HG03066 (cell line): ENCODE measurements around the gene ANKMY2.
A peak's percentile ranks its signal among the peaks of the same experiment; 100 is the strongest.

Experiments used
- ATAC-seq: cut with Tn5 transposase; IDR thresholded peaks from one replicate; pipeline ENCODE4 v1.9.1; 2021; ENCODE audit warnings: low read depth; ENCODE audit not compliant: unreplicated experiment

ANKMY2 gene

DNA sequence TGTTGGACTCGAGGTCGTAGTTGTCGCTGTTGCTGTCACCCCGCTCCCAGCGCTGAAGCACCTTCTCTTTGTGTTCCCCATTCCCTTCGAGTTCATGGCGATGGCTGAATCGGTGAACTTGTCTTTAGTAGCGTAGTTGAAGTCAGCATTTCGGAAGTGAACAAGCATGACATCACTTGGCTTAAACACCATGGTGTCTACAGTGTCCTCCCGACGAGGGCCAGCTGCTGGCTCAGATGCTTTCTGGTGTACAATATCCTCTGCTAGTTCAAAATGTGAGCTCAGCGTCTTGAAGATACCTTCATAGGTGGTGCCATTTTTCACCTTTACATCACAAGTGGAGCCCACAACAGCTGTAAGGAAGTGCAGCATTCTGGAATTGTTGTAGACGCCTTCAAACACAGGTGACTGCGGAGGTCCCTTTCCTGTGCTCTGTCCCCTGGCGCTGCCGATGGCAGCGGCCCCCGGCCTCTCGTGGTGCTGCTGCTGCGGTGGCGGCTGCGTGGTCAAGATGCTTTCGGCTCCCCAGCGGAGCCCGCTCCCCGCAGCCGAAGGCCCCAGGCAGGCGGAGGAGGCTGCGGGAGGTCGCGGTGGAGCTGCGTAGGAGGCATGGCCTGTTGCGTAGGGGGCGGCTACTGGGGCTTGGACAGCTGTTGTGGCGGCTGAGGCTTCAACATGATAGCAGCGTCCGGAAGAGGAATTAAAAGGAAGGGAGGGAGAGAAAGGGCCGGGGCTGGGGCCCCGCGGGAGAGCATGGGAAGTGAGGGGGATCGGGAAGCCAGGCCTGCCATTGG is 59.3 kb downstream of the ANKMY2 start:
- no peak for ATAC-seq

DNA sequence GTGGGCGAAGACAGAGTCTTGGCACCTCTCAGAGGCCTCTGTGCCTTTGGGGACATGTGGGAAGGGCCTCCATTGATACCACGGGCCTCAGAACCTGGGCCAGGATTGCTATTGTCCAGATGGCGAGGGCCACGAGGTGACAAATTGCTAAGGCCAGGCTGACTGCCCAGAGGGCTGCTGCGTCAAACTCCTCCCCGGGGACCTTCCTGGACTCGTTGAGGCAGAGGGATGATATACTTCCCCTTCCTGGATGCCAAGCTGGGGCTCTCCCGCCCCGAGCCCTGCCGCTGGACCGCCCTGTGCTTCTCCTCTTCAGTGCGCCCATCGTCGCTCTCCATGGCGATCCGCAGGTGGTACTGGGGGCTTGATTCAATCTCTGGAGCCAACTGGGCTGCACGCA is 60.0 kb downstream of the ANKMY2 start:
- no peak for ATAC-seq

DNA sequence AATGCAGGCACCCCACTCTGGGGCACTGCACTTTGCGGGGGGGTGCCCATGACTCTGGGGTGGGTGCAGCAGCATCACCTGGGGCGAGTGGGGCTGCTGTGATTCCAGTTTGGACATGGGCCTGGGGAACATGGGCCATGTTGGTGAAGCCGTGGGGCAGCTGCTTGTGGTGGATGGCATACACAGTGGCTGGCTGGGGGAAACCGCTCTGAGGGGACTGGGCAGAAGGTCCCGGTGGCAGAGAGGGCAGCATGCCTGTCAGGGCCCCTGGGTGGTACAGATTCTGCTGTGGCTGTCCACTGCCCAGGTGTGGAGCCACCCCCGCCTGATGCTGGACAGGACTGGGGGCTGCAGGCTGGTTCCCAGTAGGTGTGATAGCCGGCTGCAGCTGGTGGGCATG is 61.7 kb downstream of the ANKMY2 start:
- ATAC-seq = no peak

DNA sequence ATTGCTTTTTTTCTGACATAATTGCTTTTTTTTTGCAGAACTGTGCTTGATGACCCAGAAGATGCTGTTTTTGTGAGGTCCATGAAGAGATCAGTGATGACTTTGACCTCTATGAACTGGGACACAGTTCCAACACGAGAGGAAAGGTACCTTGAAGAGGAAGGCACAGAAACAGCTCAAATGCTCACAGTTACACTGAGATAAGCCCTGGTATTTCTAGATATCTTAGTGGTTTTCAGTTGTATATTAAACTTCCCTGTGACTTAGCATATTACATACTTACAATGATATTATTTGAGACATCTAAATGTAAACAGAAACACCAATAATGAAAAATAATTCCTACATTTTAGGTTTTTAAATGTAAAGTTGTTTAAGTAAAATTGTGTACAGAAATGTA is 64.3 kb downstream of the ANKMY2 start:
- ATAC-seq = no peak

DNA sequence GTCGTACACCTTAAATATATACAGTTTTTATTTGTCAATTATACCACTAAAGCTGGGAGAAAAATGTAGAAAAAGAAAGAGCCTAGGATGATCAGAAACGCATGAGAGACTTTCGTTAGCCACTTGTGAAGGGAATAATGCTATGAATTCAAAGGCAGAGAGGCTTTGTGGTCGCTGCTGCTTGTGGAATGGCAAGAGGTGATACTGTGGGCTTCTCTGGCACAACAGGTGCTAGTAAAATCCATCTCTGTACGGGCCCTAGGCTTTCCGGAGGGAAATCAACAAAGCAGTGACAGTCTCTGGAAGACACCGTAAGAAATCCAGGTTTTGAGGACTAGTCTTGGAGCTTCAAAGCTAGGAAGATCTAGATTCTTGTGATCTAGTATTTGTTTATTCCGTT is 66.3 kb downstream of the ANKMY2 start:
- ATAC-seq = no peak

DNA sequence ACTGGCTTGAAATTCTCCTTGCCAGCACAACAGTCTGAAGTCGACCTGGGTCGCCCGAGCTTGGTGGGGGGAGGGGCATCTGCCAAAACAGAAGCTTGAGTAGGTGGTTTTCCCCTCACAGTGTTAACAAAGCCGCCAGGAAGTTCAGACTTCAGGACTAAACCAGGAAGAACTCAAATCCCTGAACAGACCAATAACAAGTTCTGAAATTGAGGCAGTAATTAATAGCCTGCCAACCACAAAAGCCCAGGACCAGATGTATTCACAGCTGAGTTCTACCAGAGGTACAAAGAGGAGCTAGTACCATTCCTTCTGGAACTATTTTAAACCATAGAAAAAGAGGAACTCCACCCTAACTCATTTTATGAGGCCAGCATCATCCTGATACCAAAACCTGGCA is 73.6 kb downstream of the ANKMY2 start:
- no peak for ATAC-seq

DNA sequence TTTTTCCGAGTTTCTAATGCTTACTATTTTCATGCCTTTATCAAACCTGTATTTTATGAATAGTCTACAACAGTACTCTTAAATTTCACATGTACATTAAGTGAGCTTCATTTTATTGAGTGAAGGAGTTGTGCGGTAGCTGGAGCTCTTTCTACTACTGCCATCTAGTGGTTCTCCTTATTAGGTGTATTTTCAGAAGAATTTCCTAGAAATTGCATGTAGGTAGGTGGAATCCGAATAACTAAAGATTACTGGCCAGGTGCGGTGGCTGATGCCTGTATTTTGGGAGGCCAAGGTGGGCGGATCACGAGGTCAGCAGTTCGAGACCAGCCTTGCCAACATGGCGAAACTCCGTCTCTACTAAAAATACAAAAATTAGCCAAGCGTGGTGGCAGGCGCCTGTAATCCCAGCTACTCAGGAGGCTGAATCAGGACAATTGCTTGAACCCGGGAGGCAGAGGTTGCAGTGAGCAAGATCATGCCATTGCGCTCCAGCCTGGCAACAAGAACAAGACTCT is 80.6 kb downstream of the ANKMY2 start:
- no peak for ATAC-seq

DNA sequence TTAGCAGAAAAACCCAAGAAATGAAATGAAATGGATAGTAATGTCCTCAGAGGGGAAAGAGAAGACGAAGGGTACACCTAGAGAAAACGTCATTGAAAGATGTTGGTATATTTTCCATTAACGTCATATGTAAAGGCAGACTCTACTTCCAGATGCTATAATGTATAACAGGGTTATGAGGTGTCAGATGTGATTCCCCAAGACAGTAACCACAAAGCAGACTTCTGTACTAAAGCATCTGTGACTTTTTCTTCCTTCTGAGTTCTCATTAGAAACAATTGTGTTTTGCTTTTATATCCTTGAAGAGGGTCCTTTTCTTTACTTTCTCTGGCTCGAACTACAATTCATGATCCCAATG is 81.6 kb downstream of the ANKMY2 start:
- ATAC-seq = no peak

DNA sequence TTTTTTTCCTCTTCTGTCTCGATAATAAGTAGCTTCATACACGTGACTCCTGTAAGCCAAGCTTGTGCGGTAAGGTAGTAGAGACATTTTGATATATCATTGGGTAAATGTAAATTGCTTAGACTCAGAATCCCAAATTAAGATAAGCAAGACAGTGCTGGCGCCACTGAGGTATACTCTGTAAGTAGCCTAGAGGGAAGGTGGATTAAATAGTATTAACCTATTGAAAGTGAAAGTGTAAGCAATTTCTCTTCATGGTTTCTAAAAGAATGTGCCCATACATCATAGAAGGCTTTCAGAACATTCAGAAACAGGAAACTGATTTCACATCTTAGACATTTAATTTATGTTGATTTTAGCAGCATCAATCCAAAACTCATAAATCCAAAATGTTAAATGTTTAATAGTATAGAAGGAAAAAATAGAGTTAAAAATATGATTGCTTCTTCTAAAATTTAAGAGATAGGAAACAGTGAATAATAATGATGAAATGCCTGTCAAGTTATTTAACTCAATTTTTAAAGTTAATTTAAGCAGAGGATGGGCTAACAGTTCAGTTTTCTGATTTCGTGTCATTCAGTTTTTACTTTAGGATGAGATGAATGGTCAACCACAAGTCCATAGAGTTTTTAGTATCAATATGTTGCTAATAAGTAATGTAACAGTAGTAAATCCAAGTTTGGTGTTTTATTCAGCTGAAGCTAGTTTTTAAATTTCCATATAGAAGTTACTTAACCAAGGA is 82.1 kb downstream of the ANKMY2 start:
- peak; percentile 61 for ATAC-seq

DNA sequence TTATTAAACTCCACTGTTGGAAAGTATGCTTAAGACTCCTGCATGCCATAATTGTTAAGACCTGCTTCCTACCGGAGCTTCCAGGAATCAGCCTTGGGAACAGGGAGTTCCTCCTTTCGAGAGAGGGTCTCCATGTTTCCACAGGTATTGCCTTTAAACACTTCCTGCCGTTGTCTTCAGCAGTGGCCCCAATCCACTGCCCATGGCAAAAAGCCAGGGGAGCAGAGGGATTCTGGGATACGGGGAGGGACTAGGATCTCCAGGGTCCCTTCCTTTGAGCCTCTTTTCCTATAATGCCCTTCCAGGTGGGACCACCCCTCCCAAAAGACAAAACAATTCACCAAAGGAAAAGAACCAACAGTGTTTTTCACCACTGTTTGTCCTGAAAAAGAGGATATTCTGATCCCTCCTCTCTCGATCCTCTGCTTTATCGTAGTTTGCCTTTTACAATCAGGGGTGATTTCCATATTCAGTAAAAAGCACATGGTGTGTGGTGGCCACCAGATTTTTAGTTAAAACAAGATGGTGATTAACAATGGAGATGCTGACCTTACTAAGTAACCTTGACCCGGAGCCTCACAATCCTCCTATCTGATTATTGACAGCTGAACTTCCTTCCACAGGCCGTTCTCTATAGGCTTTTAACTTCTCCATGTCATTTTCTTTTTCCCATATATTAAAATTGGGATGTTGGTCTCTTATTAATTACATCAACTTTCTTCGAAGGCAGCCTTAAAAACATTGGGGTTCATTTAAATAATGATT is 82.9 kb downstream of the ANKMY2 start:
- no peak for ATAC-seq

DNA sequence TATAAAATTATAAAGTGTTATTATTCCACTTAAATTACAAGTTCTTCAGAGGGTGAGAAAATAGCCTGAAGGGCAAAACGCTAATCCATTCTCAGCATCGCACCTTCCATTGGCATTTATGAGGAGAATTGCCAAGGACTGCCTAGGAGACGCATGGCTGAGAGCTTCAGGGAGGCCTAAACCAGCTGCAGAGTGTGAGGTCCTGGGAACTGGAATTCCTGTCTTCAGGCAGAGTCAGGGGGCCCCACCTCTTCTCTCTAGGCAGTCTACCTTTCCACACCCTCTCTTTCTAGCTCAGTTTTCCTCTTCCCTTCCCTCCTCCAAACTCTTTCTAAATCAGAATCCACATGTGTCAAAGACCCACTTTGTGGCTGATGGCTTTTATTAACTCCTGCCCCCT is 83.6 kb downstream of the ANKMY2 start:
- ATAC-seq = no peak

DNA sequence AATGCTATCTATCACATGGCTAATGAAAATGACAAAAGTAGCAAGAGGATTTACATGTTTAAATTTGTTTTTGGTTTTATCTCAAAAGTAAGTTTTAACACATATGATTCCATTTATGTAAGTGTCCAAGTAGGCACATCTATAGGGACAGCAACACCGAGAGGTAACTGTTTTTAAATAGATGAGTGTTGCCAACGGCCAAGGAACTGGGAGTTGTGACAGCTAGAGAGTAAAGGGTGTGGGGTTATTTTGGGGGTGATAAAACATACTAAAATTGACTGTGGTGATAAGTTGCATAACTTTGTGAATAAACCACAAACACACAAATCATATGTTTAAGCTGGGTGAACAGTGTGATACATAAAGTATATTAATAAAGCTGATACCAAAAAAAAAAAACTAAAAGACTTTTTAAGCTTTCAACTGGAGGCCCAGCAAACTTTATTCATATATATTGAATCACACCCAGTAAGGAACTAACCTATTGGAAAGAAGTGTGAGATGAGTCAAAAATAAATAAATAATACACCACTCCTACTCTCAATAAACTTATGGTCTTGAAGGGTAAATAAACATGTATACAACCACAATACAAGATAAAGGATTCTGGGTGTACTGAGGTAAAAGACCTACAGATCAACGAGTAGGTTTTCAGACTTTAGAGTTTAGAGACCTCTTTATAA is 85.9 kb downstream of the ANKMY2 start:
- ATAC-seq = no peak

DNA sequence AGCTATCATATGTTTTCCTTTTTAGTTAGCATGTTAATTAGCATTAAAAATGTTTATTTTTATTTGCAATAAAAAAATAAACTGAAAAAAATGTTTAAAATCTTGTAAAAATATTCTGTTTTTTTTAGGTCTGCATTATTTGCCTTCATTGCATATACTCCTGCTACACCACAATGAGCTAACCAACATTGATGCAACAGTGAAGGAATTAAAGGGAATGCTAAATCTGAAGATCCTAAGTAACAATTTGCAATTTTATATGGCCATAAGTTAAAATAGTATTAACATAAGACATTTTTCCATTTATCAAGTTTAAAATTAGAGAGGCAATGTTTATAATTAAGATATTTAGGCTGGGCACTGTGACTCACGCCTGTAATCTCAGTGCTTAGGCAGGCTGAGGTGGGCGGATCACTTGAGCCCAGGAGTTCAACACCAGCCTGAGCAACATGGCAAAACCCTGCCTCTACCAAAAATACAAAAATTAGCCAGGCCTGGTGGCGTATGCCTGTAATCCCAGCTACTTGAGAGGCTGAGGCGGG is 86.7 kb downstream of the ANKMY2 start:
- ATAC-seq = no peak

DNA sequence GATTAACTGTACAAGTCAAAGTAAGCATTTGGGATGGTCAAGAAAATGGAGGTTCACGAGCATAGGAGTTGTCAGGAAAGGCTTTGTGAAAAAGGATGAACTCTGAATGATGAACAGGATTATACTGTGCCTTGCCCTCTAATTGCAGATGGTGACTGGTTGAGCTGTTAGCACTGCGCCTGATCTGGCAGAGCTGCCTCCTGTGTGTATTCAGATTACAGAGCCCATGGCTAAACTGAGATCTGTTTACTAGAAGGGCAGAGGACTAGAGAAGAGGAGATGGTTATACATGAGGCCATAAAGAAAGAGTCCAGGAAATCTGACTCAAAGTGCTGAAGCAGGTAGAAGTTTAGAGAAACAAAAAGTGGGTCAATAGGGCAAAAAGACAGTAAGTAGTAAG is 89.2 kb downstream of the ANKMY2 start:
- no peak for ATAC-seq

DNA sequence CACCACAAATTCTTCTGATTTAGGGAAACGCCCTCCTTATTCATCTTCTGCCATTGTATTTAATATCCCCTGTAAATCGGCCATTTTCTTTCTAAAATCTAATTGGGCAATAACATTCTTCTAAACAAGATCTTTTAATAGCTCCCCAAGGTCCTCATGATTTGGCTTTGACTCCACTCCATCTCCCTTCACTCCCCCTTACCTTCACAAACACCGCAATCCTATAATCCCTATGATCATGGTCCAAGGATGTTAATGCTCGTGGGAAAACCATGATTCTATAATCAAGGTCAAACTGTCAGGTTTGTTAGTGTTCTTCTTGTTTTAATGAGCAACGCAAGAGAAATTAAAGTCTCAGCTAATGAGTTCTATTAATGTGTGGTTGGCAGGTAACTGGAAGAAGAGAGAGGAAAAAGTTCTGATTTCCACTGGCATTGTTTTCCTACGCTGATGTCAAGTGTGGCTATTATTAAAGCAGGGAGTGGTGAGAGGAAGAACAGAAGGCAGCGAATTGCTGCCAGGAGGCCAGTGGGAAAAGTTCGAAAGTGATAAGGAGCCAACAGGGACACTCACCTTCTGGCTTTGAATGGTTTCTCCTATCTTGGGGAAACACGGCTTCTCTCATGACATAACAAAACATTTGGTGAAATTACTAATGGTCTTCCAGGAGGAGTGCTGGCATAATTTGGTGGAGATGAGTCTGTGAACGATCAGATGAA is 90.9 kb downstream of the ANKMY2 start:
- no peak for ATAC-seq

DNA sequence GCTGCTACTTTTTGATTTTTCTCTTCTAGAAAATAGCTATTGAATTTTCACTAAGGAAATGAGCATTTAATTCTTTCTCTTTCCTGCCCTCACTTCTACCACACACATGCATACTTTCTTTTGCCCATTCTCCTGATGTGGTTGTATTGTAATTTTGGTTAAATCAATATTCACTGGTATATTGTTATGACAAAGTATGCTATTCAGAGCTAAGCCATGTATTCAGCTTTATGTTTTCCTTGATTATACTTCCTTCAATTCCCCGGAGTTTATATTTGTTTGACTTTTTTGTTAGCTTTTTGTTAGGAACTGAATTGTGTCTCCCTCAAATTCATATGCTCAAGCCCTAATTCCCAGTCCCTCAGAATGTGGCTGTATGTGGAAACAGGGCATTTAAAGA is 94.9 kb downstream of the ANKMY2 start:
- no peak for ATAC-seq
